HG03565 (cell line): ENCODE results near the gene CNDP2.

Experiments used
- ATAC-seq: cut with Tn5 transposase; IDR thresholded peaks from one replicate; pipeline ENCODE4 v1.9.1; 2021; ENCODE audit warnings: mild to moderate bottlenecking, moderate library complexity; ENCODE audit not compliant: unreplicated experiment

CNDP2 gene

DNA sequence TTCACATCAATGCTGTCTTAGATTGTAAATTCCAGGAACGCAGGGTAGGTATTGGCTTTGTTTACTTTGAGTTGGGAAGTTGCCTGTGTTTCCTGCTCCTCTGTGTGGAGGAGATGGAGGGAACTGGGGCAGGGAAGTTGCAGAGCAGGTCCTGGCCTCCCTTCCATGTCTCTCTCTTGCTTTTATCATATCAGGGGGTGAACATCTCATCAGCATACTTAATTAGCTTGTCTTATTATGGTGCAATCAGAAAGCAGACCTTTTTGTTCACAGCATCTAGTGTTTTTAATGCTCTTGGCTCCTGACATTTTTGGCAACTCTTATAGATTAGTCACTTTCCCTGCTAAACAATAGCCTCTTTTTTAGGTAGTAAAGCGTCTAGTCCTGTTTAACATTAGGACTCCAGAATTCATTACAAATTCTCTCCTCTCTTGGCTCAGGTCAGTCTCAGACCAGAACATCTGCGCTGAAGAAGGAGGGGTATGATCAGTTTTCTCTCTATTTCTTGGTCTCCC is 27.6 kb upstream of the CNDP2 start:
- no peak for ATAC-seq

DNA sequence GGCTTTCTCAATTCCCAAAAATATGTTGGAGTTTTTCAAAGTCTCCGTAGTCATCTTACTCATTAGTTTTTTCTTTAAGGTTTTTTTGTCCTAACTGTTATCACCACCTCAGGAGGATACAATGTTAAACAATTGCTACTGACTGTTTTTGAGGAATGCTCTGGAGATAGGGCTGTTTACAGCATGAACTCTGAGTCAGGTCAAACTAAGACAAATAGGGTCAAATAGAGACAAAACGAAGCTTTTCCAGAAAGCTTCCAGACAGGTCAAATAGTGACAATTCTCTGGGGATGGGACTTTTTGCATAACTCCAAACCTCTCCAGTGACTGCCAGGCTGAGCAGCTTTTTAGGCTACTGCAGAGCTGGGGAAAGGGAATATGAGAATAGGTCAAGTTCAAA is 23.9 kb upstream of the CNDP2 start:
- ATAC-seq, result no peak

DNA sequence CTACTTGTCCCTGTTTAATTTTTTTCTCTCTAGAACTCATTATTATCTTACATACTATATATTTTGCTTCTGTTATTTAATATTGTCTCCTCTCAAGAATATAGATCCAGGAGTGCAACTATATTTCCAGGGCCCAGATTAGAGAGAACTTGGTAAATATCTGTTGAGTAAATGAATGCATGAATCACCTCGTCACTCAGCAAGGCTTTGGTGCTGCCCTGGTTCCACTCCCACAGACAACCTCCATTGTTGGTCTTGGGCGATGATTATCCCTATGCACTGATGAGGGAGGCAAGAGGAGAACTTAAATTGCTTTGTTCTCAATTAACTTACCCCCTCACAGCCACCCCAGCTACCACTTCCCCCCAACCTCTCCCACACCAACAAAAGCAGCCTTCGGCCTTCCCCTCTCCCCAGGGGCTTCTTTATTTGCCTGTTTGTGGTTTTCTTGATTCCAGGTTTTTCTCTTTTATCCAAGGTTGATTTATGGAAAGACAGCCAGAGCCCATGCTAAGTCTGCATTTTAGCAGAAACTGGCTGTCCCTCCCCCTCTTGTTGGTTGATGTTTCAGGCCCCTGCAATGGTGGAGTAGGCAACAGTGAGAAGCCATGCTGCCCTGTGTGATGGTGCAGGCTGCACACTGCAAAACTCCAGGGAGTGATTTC is 22.1 kb upstream of the CNDP2 start:
- no peak for ATAC-seq

DNA sequence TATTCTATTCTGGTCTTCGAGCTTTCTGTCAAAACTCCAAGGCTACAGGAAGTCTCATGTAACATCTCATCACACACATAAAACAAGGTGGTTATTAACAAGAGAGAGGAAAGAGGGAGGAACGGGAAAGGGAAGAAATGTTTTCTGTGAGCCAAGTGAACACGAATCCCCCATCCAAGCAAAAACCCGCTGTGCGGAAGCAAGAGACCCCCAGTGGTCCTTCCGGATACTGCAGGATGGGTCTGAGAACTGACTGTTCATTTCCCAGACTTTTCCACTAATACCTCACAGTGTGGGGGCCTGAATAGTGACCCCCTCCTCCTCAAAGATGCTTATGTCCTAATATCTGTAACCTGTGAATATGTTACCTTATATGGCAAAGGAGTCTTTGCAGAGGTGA is 20.0 kb upstream of the CNDP2 start:
- no peak for ATAC-seq

DNA sequence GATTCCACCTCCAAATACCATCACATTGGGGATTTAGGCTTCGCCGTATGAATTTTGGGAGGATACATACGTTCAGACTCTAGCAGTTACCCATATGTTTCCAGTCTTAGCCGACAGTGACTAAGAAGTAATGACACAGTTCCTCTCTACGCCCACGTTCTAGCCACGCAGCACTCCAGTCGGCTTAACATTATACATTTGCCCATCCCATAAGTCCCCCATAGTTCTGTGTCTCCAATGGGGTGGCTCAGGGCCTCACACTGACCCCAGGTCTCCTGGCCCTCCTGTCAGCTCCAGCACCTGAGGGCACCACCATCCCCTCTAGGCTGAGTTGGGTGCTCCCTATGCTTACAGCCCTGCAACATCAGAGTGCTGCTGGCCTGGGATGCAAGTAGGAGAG is 18.4 kb upstream of the CNDP2 start:
- ATAC-seq, result no peak

DNA sequence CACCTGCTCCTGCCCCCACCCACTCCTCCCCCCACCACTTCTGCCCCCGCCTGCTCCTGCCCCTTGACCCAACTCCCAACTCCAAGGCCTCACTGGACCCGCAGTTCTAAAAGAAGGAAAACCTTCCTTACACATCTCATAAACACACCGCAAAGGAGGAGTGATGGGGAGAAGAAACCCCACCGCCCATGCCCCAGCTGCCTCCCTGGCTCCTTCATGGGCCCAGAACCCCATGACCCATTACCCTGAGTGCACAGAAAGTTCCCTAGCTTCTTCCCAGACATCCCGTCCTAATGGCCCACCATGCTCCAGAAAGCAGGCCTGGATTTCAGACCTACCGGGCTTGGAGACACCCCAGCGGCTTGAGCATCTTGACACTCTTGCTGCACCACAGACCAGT is 17.8 kb upstream of the CNDP2 start:
- no peak for ATAC-seq

DNA sequence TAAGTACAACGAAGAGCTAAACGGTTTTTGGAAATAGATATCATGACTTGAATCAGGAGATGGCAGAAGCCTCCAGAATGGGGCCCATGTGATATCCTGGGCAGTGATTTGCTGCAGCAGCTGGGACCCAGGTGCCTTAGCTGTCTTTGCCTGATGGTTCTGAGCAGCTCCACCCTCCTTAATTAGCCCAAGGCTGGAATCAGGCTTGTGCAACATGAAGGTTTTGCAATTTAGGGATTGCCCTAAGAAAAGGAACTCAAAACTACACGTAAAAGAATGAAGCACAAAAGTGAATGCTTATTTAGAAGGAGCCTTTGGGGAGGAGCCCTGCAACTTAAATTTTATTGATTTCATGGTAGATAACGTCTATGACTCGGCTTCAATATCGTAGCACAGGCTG is 17.3 kb upstream of the CNDP2 start:
- no peak for ATAC-seq

DNA sequence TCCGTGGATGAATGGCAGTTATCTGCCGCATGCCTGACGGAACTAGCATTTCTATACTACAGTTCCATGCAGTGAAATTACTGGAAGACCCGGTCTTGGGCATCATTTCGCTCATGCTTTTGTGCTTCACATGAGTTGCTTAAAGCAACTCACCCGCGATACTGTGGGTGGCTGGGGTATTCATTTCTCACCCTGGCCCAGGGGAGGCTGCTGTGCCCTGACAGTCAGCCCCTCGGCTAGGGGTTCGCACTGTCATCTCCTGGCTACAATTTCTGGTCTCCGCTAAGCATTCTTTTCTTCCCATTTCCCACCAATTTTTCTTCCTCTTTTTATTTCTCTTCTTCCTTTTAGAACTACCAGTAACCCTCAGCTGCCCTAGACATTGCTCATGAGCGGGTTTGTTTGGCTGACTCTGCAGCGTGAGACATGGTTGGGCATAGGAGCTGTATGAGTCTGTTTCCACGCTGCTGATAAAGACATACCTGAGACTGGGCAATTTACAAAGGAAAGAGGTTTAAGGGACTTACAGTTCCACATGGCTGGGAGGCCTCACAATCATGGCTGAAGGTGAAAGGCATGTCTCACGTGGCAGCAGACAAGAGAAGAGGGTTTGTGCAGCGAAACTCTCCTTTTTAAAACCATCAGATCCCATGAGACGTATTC is 16.5 kb upstream of the CNDP2 start:
- no peak for ATAC-seq

DNA sequence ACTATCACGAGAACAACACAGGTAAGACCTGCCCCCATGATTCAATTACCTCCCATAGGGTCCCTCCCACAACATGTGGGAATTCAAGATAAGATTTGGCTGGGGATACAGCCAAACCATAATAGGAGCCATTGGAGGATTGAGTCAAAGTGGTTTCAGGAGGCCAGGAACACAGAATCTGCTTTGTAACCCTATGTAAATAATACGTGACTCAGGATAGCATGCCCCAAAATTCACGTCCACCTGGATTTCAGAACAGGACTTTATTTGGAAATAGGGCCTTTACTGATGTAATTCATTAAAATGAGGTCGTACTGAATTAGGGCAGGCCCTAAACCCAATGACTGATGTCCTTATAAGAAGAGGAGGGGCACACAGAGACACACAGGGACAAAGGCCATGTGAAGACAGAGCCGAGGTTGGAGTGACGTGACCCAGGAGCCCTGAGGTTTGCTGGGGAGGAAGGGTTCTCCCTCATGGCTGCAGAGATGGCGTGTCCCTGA is 16.0 kb upstream of the CNDP2 start:
- no peak for ATAC-seq

DNA sequence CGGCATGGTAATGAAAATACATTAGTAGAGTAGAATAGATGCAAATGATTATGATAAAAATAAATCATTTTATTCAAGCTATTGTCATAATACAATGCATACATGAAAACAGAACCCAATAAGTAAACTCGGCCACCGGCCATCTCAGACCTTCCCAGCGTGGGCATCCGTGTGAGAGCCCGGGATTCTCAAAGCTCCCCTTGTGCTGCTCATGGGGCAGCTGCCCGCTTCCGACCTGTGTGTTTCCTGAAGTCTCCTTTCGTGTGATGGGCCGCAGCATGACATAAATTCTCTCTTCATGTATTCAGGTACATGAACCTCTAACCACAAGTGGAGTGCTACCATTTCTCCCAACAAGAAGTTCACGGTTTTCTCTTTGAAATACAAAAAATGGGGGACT is 13.5 kb upstream of the CNDP2 start:
- ATAC-seq, result no peak

DNA sequence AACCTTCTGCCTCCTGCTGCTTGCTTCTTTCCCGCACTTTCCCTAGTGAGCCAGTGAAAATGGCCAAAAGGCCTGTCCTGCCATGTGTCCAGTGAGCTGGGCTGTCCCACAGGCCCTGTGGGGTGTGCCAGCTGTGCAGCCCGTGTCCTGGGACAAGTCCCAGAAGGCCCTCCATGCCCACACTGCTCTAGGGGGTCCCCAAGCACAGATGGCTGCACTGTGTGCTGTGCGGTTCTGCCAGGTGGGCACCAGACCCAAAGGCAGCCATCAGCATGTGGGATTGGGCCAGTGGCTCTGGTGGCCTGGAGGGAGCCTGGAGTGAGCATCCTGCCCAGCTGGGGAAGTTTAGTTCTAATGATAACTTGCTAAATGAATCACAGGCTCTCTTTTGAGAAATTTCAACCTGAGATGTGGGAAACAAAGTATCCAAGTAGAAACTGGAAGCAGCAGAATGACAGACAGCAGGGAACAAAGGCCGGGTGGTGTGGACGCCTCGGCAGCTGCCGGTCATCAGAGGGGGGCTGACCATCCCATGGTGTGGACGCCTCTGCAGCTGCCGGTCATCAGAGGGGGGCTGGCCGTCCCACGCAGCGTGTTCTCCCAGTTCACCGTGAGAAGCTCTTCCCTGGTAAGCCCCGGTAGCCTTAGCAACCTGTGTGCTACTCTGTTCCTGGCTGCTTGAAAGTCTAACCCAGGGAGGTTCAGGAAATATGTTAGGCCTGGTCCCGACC is 9.9 kb upstream of the CNDP2 start:
- no peak for ATAC-seq

DNA sequence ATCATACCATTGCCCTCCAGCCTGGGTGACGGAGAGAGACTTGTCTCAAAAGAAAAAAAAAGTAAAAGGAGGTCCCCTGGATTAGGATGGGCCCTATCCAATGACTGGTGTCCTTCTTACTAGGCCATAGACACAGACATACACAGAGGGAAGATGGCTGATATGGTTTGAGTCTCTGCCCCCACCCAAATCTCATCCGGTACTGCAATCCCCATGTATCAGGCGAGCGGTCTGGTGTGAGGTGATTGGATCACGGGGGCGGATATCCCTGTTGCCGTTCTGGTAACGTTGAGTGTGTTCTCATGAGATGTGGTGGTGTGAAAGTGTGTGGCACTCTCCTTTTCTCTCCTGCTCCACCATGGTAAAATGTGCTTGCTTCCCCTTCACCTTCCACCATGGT is 7.8 kb upstream of the CNDP2 start:
- ATAC-seq, result no peak

DNA sequence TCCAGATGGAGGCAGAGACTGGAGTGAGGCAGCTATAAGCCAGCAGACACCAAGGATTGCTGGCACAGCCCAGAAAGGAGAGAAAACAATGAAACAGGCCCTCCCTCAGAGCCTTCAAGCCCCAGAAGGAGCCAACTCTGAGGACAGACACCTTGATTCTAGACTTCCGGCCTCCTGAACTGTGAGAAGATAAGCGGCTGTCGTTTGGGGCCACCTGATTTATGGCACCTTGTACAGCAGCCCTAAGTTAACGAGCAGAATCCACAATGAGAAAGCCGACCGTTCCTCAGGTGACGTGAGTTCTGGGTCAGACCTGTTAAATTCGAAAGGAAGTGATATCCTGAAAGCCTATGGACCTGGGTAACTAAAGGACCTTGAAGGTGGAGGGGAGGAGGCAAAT is 7.3 kb upstream of the CNDP2 start:
- no peak for ATAC-seq

DNA sequence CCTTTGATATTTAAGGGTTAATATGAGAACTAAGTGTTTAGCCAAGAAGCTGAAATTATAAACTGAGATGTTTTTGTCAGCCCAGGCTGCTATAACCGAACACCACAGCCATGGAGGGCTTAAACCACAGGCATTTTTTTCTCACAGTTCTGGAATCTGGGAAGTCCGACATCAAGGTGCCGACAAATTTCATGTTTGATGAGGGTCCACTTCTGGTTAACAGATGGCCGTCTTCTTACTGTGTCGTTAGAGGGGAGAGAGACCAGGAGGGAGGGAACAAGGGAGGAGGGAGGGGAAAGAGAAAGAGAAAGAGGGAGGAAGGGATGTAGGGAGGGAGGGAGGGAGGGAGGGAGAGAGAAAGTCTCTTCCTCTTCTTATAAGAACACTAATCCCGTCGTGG is 6.5 kb upstream of the CNDP2 start:
- ATAC-seq, result no peak

DNA sequence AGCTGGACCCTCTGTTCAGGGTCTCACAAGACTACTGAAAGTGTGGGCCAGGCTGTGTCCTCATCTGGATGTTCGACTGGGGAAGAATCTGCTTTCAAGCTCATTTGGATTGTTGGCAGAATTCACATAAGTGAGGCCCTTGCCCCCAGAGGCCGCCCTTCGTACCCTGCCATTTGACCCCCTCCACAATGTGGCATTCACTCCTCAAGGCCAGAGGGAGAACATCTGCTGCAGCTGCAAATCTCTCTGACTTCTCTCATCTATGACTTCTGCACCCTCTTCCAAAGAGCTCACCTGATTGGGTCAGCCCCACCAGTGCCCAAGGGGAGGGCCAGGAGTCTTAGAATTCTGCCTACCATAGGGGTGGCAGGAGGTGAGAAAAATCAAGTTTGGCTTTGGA is 3.9 kb upstream of the CNDP2 start:
- no peak for ATAC-seq

DNA sequence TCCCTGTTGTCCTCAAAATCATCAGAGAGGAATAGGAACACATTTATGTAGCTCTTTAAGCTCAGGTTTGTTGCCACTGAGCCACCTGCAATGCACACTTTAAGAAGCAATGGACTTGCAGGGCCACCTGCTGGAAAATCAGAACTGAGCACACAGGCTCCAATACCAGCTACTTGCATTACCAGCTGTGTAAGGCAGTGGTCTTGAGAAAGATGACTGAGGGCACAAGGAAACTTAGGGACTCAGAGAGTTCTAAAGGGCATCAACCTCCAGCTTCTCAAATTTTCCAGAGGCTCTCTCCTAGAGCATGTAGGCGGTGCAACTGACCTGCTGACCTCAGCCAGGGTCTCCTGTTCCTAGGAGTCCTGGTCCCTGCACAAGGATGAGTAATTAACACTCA is 2.5 kb upstream of the CNDP2 start:
- ATAC-seq, result peak; percentile 37

DNA sequence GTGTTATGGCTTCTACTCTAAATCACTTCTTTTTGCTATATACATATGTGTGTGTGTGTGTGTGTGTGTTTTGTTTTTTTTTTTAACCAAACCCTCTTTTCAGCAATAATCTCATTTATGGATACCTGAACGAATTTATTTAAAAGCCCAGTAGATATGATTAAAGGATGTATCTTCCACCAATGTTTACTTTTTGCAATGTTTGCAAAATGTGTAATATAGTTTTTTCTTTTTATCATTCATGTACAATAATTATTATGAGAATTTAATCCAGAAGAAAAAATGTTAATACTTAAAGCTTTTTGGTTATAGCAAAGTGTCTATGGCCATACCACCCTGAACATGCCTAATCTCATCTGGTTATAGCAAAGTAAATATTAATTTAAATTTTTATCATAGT is 1.6 kb upstream of the CNDP2 start:
- no peak for ATAC-seq

DNA sequence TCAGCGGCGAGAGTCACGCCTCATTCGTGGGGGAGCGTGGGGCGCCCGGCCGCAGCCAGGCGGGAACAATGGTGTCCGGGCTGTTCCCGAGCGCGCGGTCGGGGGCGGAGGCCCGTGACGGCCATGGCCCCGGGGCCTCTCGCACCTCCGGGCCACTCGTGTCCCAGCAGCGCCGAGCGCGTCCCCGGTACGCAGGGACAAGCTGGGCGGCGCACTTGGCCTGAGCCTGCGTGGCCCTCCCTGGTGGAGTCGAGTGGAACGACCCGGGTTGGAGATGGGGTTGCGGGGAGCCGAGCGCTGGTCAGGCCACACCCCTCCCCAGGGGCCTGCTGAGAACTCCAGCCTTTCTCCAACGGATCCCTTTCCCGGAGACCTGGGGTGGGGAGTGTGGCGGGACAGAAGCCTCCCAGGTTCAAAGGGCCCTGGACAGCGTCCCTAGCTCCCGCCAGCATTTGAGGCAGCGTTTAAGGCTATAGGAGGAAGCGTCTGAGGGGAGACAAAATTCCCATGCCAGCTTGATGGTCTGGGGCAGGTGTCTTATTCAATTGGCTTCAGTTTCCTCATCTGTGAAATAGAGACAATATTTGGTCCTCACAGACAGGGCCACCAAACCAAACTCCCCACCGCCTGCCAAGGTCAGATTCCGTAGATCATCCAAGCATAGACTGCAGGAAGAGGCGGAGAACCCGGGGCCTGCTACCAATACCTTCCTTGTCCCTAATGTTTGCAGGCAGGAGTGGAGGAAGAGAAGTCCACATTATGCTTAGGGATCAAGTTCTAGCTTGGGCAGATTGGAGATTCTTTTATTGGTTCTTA is 553 bp downstream of the CNDP2 start:
- peak; percentile 5 for ATAC-seq

DNA sequence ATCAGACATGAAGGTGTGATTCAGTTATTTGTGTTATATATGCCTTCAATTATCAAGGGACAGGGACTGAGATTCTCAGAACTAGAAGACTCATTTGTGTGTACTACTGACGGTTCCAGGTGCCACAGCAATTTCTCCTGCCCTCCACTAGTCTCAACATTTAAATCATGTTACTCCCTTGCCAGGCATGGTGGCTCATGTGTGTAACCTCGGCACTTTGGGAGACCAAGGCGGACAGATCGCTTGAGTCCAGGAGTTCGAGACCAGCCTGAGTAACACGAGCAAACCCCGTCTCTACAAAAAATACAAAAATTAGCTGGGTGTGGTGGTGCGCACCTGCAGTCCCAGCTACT is 1.1 kb downstream of the CNDP2 start:
- ATAC-seq, result no peak

DNA sequence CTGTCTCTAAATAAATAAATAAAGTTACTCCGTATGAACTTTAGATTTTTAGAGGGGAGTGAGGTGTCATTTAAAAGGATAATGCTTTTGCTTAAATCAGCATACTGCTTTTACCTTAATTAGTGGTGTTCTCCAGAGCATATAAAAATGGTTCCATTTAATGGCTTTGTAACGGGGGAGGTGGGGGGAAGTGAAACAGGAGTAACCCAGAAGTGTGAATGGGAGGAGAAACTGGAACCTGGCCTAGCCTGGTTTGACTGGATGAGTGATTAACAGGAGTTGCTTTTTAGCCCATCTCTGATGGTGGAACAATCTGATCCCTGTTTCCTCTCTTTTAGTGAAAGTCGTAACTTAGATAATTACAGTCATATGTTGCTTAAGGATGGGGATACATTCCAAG is 1.6 kb downstream of the CNDP2 start:
- no peak for ATAC-seq
